22Rv1 (cell line): Measurements from ENCODE around the gene FCRL2.

Experiments used
- CTCF ChIP-seq: fragments of 450-650 bp; IDR thresholded peaks from 2 replicates; pipeline ENCODE4 v1.5.1; 2017; ENCODE audit warnings: mild to moderate bottlenecking
- ZFX ChIP-seq: fragments of 450-650 bp; IDR thresholded peaks from 2 replicates; pipeline ENCODE4 v1.6.1; 2017; ENCODE audit warnings: antibody characterized with exemption, borderline replicate concordance

- TF ChIP-seq CTCF (no peak), ZFX (no peak)
Measured at GRCh38 chr1:157700732-157701131, 76.2 kb downstream of the FCRL2 start, which contains the start of gene FCRL3.
